ENCODE measurements around the gene POLRMT.
"Not testable (repeated sequence)": the region's sequence is repeated elsewhere in the genome, so short reads cannot be mapped to it uniquely, and the experiment has no call there.

Gene POLRMT

DNA sequence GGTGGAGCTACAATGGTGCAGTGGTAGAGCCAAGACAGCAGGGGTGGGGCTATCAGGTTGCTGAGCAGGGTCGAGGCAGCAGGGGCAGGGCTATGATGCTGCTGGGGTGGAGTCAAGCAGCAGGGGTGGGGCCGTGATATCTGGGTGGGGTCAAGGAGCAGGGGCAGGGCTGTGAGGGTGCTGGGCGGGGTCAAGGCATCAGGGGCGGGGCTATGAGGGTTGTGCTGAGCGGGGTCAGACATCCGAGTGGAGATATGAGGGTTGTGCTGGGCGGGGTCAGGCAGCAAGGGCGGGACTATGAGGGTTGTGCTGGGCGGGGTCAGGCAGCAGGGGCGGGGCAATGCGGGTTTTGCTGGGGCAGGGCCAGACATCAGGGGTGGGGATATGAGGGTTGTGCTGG is 29.0 kb downstream of the POLRMT start:
- Histone ChIP-seq H3K4me1 (peaks cover 24% of the 10 kb centered on the region), H3K27ac (no peak overlapping the region)
- no peak for TF ChIP-seq Cebpa-rat (IDR thresholded peaks at IDR 0.05)

DNA sequence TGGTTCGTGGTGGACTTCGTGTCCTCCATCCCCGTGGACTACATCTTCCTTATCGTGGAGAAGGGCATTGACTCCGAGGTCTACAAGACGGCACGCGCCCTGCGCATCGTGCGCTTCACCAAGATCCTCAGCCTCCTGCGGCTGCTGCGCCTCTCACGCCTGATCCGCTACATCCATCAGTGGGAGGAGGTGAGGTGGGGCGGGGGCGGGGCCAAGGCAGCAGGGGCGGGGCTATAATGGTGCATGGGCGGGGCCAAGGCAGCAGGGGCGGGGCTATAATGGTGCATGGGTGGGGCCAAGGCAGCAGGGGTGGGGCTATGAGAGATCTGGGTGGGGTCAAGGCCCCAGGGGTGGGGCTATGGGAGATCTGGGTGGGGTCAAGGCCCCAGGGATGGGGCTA is 29.6 kb downstream of the POLRMT start:
- H3K9me3 ChIP-seq = peaks cover 24% of the 10 kb centered on the region
- H3K27me3 ChIP-seq, H4K20me1 ChIP-seq, H3K36me3 ChIP-seq, H3K27ac ChIP-seq, H3K4me3 ChIP-seq, H3K9ac ChIP-seq, H3K4me2 ChIP-seq: not testable (repeated sequence)
- H3K4me1 ChIP-seq = peaks cover 18% of the 10 kb centered on the region

More for the DNA sequence above, 29.0 kb downstream of the POLRMT start:
- no peak overlapping the region for H3K4me3 ChIP-seq
- no peaks in the 10 kb centered on the region for H3K27me3 ChIP-seq
- H3K4me2 ChIP-seq = no peak overlapping the region
- no peaks in the 10 kb centered on the region for H3K36me3 ChIP-seq
- no peaks in the 10 kb centered on the region for H4K20me1 ChIP-seq
- no peak overlapping the region for H3K9ac ChIP-seq
- peaks cover 24% of the 10 kb centered on the region for H3K9me3 ChIP-seq

DNA sequence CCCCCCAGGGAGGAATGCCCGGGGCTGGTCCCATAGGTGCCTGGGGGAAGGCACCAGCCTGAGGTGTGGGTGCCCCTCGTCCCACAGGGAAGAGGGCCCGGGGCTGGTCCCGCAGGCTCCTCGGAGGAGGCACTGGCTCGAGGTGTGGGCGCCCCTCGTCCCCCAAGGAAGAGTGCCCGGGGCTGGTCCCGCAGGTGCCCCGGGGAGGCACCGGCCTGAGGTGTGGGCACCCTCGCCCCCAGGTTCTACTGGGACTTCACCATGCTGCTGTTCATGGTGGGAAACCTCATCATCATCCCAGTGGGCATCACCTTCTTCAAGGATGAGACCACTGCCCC is 30.1 kb downstream of the POLRMT start:
- not testable (repeated sequence) for H3K27ac ChIP-seq, H4K20me1 ChIP-seq, H3K9ac ChIP-seq, H3K27me3 ChIP-seq, H3K36me3 ChIP-seq, H3K4me3 ChIP-seq, H3K4me2 ChIP-seq
- H3K4me1 ChIP-seq = peaks cover 13% of the 10 kb centered on the region
- peaks cover 24% of the 10 kb centered on the region for H3K9me3 ChIP-seq

DNA sequence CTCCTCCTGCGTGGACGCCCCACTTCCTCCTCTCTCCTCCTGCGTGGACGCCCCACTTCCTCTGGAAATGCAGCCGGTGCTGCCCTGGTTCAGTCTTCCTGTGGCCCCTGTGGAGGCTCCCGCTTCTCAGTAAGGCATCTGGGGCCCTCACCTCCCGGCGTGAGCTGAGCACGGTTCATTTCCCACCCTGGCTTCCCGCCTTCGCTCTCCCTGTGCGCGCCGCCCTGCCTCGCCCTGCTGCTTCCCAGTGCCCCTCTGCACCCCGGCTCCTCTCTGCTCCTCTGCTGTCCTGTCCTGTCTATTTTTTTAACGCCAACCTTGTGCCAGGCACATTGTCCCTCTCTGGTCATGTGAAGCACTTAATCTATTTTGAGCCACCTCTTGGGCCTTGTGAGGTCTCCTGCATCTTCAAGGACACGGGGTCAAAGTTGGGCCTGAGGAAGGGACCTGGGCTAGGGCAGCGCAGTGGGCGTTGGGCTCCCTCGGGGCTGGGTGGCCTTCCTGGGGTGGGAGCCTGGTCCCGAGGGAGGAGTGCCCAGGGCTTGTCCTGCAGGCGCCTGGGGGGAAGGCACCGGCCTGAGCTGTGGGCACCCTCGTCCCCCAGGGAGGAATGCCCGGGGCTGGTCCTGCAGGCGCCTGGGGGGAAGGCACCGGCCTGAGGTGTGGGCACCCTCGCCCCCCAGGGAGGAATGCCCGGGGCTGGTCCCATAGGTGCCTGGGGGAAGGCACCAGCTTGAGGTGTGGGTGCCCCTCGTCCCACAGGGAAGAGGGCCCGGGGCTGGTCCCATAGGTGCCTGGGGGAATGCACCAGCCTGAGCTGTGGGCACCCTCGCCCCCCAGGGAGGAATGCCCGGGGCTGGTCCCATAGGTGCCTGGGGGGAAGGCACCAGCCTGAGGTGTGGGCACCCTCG is 30.7 kb downstream of the POLRMT start:
- Histone ChIP-seq H3K9ac (no peak overlapping the region), H3K4me1 (peaks cover 11% of the 10 kb centered on the region), H3K27me3 (no peaks in the 10 kb centered on the region), H3K4me2 (no peak overlapping the region), H4K20me1 (no peaks in the 10 kb centered on the region), H3K27ac (no peak overlapping the region), H3K4me3 (no peak overlapping the region), H3K9me3 (peaks cover 24% of the 10 kb centered on the region), H3K36me3 (no peaks in the 10 kb centered on the region)
- TF ChIP-seq Cebpa-rat (IDR thresholded peaks at IDR 0.05) = no peak

DNA sequence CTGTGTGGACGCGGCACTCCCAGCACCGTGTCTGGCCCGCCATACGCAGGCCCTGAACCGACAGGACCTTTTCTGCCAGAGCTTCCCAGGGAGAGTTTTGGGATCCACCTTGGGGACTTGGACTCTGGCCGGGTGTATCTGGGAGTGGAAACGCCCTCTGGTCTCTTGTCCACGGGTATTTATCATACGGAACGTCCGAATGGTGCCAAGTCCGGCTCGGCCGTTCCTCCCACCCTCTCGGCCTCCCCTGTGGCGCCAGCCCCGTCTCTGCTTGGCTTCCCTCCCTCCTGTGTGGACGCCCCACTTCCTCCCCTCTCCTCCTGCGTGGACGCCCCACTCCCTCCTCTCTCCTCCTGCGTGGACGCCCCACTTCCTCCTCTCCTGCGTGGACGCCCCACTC is 31.5 kb downstream of the POLRMT start:
- no peaks in the 10 kb centered on the region for H3K36me3 ChIP-seq
- H3K27me3 ChIP-seq = no peaks in the 10 kb centered on the region
- H3K4me2 ChIP-seq = no peak overlapping the region
- peaks cover 7% of the 10 kb centered on the region for H3K4me1 ChIP-seq
- no peak for TF ChIP-seq Cebpa-rat (IDR thresholded peaks at IDR 0.05)
- H3K4me3 ChIP-seq = no peak overlapping the region
- H3K27ac ChIP-seq = no peak overlapping the region
- H4K20me1 ChIP-seq = no peaks in the 10 kb centered on the region; the same call in 1 of the 2 replicates
- no peak overlapping the region for H3K9ac ChIP-seq
- H3K9me3 ChIP-seq = peaks cover 24% of the 10 kb centered on the region

DNA sequence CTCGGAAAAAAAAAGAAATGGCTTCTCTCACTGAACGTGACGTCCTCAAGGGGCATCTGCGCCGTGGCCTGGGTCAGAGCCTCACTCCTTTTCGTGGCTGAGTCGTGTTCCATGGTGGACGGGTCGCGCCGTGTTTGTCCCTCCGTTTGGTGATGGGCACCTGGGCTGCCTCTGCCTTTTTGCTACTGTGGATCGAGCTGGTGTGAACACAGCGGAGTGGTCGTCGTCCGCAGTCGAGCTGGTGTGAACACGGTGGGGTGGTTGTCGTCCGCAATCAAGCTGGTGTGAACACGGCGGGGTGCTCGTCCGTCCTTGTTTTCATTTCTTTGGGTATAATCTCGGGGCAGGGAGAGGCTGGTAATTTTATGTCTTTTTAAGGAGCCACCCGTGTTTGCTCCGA is 32.0 kb downstream of the POLRMT start:
- H3K4me3 ChIP-seq = no peak overlapping the region
- no peaks in the 10 kb centered on the region for H3K36me3 ChIP-seq
- H4K20me1 ChIP-seq = peaks cover 4% of the 10 kb centered on the region; the same call in 1 of the 2 replicates
- H3K27me3 ChIP-seq = peaks cover 2% of the 10 kb centered on the region; the same call in 1 of the 2 replicates
- H3K9me3 ChIP-seq = peaks cover 24% of the 10 kb centered on the region
- no peak overlapping the region for H3K9ac ChIP-seq
- H3K4me1 ChIP-seq = peaks cover 7% of the 10 kb centered on the region
- no peak for TF ChIP-seq Cebpa-rat (IDR thresholded peaks at IDR 0.05)
- H3K4me2 ChIP-seq = no peak overlapping the region
- no peak overlapping the region for H3K27ac ChIP-seq

DNA sequence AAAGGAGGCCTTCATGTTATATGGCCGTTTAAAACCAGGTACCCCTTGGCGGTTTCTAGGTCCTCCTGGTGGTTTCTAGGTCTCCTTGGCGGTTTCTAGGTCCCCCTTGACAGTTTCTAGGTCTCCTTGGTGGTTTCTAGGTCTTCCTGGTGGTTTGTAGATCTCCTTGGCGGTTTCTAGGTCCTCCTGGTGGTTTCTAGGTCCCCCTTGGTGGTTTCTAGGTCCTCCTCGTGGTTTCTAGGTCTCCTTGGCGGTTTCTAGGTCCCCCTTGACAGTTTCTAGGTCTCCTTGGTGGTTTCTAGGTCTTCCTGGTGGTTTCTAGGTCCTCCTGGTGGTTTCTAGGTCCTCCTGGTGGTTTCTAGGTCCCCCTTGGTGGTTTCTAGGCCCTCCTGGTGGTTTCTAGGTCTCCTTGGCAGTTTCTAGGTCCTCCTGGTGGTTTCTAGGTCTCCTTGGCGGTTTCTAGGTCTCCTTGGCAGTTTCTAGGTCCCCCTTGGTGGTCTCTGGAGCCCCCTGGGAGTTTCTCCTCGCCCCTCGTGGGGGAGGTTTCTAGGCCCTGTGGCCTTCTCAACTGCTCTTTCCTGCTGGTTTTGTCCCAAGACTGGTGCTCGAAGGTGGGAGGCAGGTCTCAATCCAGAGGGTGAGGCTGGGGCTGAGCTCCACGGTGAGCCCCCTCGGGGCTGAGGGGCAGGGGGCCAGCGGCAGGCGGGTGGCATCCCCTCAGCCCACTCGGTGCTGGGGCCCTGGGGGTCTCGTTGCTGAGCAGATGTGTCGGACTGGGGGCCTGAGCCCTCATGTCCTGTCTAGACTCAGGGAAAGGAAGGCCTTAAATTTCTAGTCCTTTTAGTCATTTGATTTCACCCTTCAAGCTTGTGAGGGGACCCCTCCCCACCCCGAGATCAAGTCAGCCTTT is 35.7 kb downstream of the POLRMT start:
- Histone ChIP-seq H3K27ac (no peak overlapping the region), H3K36me3 (no peaks in the 10 kb centered on the region), H3K4me3 (no peak overlapping the region), H3K27me3 (peaks cover 38% of the 10 kb centered on the region), H3K4me2 (no peak overlapping the region), H3K9ac (no peak overlapping the region), H3K9me3 (peaks cover 18% of the 10 kb centered on the region), H4K20me1 (peaks cover 25% of the 10 kb centered on the region), H3K4me1 (peaks cover 18% of the 10 kb centered on the region)
- no peak for TF ChIP-seq Cebpa-rat (IDR thresholded peaks at IDR 0.05)

DNA sequence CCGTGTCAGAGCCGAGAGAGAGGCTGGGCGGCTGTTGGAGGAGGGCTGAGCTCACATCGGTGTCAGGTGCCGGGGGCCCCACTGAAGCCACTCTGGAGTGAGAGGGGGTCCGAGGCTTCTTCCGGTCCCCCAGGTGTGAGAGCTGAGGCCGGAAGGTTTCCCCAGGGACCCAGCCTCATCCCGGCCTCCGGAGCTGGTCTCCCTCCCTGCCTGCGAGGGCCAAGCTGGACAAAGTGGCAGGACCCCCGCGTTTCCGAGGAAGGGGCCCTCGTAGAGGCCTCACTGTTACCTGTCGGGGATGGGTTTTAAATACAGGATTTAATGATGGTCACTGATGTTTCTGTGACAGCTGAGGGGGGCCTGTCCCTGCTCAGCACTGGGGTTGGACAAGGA is 37.1 kb downstream of the POLRMT start:
- peaks cover 39% of the 10 kb centered on the region for H4K20me1 ChIP-seq
- no peak for TF ChIP-seq Cebpa-rat (IDR thresholded peaks at IDR 0.05)

DNA sequence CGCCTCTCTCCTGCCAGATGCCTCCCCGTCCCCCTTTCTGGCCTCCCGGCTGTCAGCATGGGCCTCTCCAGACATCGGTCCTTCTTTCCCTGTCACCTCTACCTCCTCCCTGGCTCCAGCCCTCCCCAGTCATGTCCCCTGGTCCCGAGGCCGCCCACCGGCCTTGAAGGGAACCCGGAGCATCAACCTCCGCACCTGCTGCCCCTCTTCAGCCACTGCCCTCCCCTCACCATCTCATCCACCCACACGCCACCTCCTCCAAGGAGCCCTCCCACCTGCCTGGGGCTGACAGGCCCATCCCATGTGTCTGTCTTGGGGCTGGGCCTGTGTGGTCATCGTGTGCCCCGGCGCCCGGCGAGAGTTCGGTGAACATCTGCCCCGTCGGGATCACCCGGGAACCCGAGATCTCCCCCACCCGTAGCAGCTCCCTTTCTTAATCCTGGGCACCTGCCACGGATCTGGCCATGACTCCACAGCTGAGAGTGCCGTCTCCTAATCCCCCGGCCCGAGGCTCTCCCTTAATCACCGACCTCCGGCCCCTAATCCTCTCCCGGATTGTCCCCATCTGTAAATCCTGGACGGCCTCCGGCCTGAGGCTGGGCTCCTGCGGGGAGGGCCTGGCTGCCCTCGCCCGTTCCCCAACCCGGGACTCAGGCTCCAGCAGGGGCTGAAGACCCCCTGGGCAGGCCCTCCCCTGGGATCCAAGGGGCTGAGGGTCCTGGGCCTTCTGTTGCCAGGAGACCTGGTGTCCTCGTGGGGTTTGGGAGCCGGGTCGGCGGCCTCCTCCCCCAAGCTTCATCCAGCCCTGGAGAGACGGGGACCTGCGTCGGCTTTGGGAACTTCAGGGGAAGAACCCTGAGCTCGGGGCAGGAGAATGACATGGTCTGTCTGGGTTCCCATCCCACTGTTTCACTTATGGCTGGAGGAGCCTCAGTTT is 37.7 kb downstream of the POLRMT start:
- no peak overlapping the region for H3K4me2 ChIP-seq
- H4K20me1 ChIP-seq = peaks cover 46% of the 10 kb centered on the region
- no peak for TF ChIP-seq Cebpa-rat (IDR thresholded peaks at IDR 0.05)
- peaks cover 27% of the 10 kb centered on the region for H3K4me1 ChIP-seq
- no peaks in the 10 kb centered on the region for H3K9me3 ChIP-seq
- H3K27ac ChIP-seq = no peak overlapping the region
- no peak overlapping the region for H3K9ac ChIP-seq
- H3K36me3 ChIP-seq = no peaks in the 10 kb centered on the region
- H3K27me3 ChIP-seq = peaks cover 59% of the 10 kb centered on the region
- no peak overlapping the region for H3K4me3 ChIP-seq

More for the DNA sequence above, 37.1 kb downstream of the POLRMT start:
- peaks cover 27% of the 10 kb centered on the region for H3K4me1 ChIP-seq
- no peaks in the 10 kb centered on the region for H3K36me3 ChIP-seq
- H3K9me3 ChIP-seq = peaks cover 4% of the 10 kb centered on the region
- peaks cover 52% of the 10 kb centered on the region for H3K27me3 ChIP-seq
- no peak overlapping the region for H3K4me2 ChIP-seq
- H3K4me3 ChIP-seq = no peak overlapping the region
- no peak overlapping the region for H3K27ac ChIP-seq
- no peak overlapping the region for H3K9ac ChIP-seq
